ENCODE data around the gene RPL12.
A peak's percentile ranks its signal among the peaks of the same experiment; 100 is the strongest.

The RPL12 gene

DNA sequence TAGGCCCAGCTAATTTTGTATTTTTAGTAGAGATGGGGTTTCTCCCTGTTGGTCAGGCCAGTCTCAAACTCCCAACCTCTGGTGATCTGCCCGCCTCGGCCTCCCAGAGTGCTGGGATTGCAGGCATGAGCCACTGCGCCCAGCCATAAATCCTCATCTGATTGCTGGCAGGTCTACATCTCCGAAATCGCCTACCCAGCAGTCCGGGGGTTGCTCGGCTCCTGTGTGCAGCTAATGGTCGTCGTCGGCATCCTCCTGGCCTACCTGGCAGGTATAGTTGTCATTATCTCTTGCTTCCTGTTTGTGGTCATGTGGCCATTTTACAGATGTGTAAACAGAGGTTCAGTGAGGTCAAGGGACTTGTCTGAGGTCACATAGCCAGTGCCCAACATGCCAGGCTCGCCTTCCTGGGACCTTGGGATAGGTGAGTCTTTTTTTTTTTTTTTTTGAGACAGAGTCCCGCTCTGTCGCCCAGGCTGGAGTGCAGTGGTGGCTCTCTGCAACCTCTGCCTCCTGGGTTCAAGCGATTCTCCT is 51.4 kb downstream of the RPL12 start:
- H3K4me3 ChIP-seq (ENCODE audit: low read depth, low read length): no peak overlapping the region
- TF ChIP-seq CTCF (conservative IDR thresholded peaks at IDR 0.05; ENCODE audit: low read depth, low read length): no peak
- DNase-seq (ENCODE audit: low read depth): no peak

- no peak for TF ChIP-seq CTCF (conservative IDR thresholded peaks at IDR 0.05; ENCODE audit: low read depth, low read length)
These were observed 52.3 kb downstream of the RPL12 start for GRCh38 chr9:127398715-127399400.

GRCh38 chr9:127398275-127398647 is 52.9 kb downstream of the RPL12 start:
- TF ChIP-seq CTCF (conservative IDR thresholded peaks at IDR 0.05; ENCODE audit: low read depth, low read length): no peak
- peak overlapping the region; percentile 68 for H3K4me3 ChIP-seq (ENCODE audit: low read depth, low read length)
- DNase-seq (ENCODE audit: low read depth): no peak

More at GRCh38 chr9:127398715-127399400, 52.3 kb downstream of the RPL12 start:
- DNase-seq (ENCODE audit: low read depth): no peak
- no peak overlapping the region for H3K4me3 ChIP-seq (ENCODE audit: low read depth, low read length)

Measured in choroid plexus epithelial cell (primary cell).